HepG2 (cell line): ENCODE measurements around the gene SMAD2. TPM values are rescaled to one million over a fixed set of nuclear protein-coding genes. Genes with fewer than 3 reads are reported as not detected.

Source experiments
- ELF1 ChIP-seq: sonication (generic); formaldehyde crosslinking; IDR thresholded peaks from 2 replicates; pipeline ENCODE4 v1.4.0; 2020; ENCODE audit warnings: missing genetic modification reagents
- HDAC1 ChIP-seq: sonication (generic); formaldehyde crosslinking; IDR thresholded peaks from 2 replicates; pipeline ENCODE4 v1.5.1; 2020; ENCODE audit warnings: mild to moderate bottlenecking, missing genetic modification reagents
- ZBTB40 ChIP-seq, 2 experiments: fragments of 450-650 bp in 1 of 2; sonication (generic) in 1 of 2; formaldehyde crosslinking in 1 of 2; IDR thresholded peaks; 2 replicates each; pipeline versions ENCODE4 v1.6.1 to v1.8.0; 2016 to 2022; ENCODE audit warnings: antibody characterized with exemption in 1 of 2, mild to moderate bottlenecking in 1 of 2, missing genetic modification reagents in 1 of 2
- ZIK1 ChIP-seq: sonication (generic); formaldehyde crosslinking; IDR thresholded peaks from 2 replicates; pipeline ENCODE4 v1.5.0; 2020; ENCODE audit warnings: mild to moderate bottlenecking, low read depth, missing genetic modification reagents, borderline replicate concordance
- ZNF335 ChIP-seq: sonication (generic); formaldehyde crosslinking; IDR thresholded peaks from 2 replicates; pipeline ENCODE4 v1.4.0; 2020; ENCODE audit warnings: missing genetic modification reagents
- ZNF562 ChIP-seq: sonication (generic); formaldehyde crosslinking; IDR thresholded peaks from 2 replicates; pipeline ENCODE4 v1.8.0; 2022; ENCODE audit warnings: missing genetic modification reagents, borderline replicate concordance
- polyA plus RNA-seq, 8 experiments: library from polyadenylated mRNA; depleted of rRNA in 3 of 8; stranded (reverse) in 7 of 8; unstranded in 1 of 8; fragments of >200 nt; fragmentation: Illumina TruSeq in 4 of 8; extraction: Trizol in 4 of 8; gene quantifications; 2 replicates each; pipeline versions ENCODE4 v1.2.1 to v1.2.3, GENCODE V29; 2011 to 2016; ENCODE audit warnings: low read depth in 4 of 8, missing spikeins in 1 of 8, mixed read lengths in 1 of 8; ENCODE audit not compliant: insufficient read depth in 1 of 8
- total RNA-seq, 5 experiments: library from RNA; depleted of rRNA; stranded (reverse); fragments of >200 nt; fragmentation: Illumina TruSeq; extraction: Trizol; gene quantifications; 2 replicates each; pipeline ENCODE4 v1.2.3, GENCODE V29; 2016; ENCODE audit warnings: low read depth in 1 of 5
- TF ChIP-seq, protein P1 (sequence below): IDR thresholded peaks from 2 replicates; pipeline ENCODE4 v1.6.1; 2018; ENCODE audit warnings: missing genetic modification reagents, mild to moderate bottlenecking, missing compliant biosample characterization

SMAD2 gene
- total and polyA plus RNA-seq, 2 of the 13 experiments (the other 11 are each of a cell fraction or from before 2014, with no cell fraction given), result 40.2 to 96.2 TPM

DNA sequence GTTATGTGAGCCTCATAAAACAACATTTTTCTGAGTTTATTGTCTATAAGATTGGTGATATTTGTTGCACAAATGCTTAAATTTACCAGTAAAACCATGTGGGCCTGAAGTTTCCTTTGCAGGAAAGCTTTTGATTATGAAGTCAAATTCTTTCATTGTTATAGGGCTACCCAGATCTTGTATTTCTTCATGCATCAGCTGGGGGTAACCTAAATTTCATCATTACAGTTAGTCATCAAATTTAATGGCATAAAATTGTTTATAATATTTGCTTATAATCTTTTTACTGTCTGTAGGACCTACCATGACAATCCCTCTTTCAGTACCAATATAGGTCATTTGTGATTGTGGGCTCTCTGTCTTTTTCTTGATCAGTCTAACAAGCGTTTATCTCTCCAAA, 47.8 kb downstream of the SMAD2 start (continued):
- TF ChIP-seq ZBTB40 (IDR thresholded peaks at IDR 0.05), result no peak
- no peak for TF ChIP-seq ZBTB40 (CRISPR knock-in tag; IDR thresholded peaks at IDR 0.05)
- TF ChIP-seq ELF1 (CRISPR knock-in tag), result no peak
- TF ChIP-seq ZIK1 (CRISPR knock-in tag), result no peak
- TF ChIP-seq ZNF562 (CRISPR knock-in tag), result no peak
- no peak for TF ChIP-seq ZNF335 (CRISPR knock-in tag)
- TF ChIP-seq, protein P1, sequence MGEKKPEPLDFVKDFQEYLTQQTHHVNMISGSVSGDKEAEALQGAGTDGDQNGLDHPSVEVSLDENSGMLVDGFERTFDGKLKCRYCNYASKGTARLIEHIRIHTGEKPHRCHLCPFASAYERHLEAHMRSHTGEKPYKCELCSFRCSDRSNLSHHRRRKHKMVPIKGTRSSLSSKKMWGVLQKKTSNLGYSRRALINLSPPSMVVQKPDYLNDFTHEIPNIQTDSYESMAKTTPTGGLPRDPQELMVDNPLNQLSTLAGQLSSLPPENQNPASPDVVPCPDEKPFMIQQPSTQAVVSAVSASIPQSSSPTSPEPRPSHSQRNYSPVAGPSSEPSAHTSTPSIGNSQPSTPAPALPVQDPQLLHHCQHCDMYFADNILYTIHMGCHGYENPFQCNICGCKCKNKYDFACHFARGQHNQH (CRISPR knock-in tag), result no peak
- TF ChIP-seq HDAC1 (CRISPR knock-in tag), result no peak
